K562 (cell line): ENCODE data around the gene B3GAT3. TPM values are rescaled to one million over a fixed set of nuclear protein-coding genes. Genes with fewer than 3 reads are reported as not detected.

Source experiments
- LEF1 ChIP-seq: fragments of 450-650 bp; IDR thresholded peaks from 2 replicates; pipeline ENCODE4 v1.6.1; 2016; ENCODE audit warnings: mild to moderate bottlenecking
- MTA3 ChIP-seq: fragments of 450-650 bp; formaldehyde crosslinking; IDR thresholded peaks from 2 replicates; pipeline ENCODE4 v1.6.1; 2017; ENCODE audit warnings: mild to moderate bottlenecking, borderline replicate concordance
- NFATC3 ChIP-seq: fragments of 450-650 bp; IDR thresholded peaks from 2 replicates; pipeline ENCODE4 v1.6.1; 2017; ENCODE audit warnings: mild to moderate bottlenecking
- NFE2 ChIP-seq: IDR thresholded peaks from 2 replicates; pipeline ENCODE4 v1.6.1; 2014; ENCODE audit warnings: antibody characterized with exemption, low read depth
- NFRKB ChIP-seq: fragments of 450-650 bp; IDR thresholded peaks from 2 replicates; pipeline ENCODE4 v1.6.1; 2016; ENCODE audit warnings: low read depth
- THRAP3 ChIP-seq: fragments of 450-650 bp; IDR thresholded peaks from 2 replicates; pipeline ENCODE4 v1.6.1; 2016; ENCODE audit warnings: mild to moderate bottlenecking, inconsistent platforms, borderline replicate concordance
- TRIM28 ChIP-seq: fragments of 450-650 bp; IDR thresholded peaks from 2 replicates; pipeline ENCODE4 v1.6.1; 2017
- ZNF121 ChIP-seq: sonication (generic); formaldehyde crosslinking; conservative IDR thresholded peaks from 2 replicates; pipeline ENCODE4 v1.8.0; 2022; ENCODE audit warnings: missing genetic modification reagents
- ZNF282 ChIP-seq: sonication (generic); formaldehyde crosslinking; IDR thresholded peaks from 2 replicates; pipeline ENCODE4 v1.8.1; 2023; ENCODE audit warnings: missing genetic modification reagents
- ZNF589 ChIP-seq: fragments of 200-800 bp; sonication (Bioruptor generic); IDR thresholded peaks from 2 replicates; pipeline ENCODE4 v1.6.1; 2016; ENCODE audit warnings: low read depth, missing genetic modification characterization, missing compliant biosample characterization
- ZNF668 ChIP-seq: fragments of 250-450 bp; sonication (Bioruptor Pico); IDR thresholded peaks from 2 replicates; pipeline ENCODE4 v1.8.0; 2022; ENCODE audit warnings: mild to moderate bottlenecking, inconsistent platforms
- ZZZ3 ChIP-seq: fragments of 450-650 bp; IDR thresholded peaks from 2 replicates; pipeline ENCODE4 v1.6.1; 2016; ENCODE audit warnings: antibody characterized with exemption, mild to moderate bottlenecking, moderate library complexity
- polyA plus RNA-seq, 8 experiments: library from polyadenylated mRNA; depleted of rRNA in 4 of 8; stranded (reverse) in 5 of 8; unstranded in 3 of 8; fragments of >200 nt; fragmentation: Nextera tagmentation in 2 of 8; fragmentation: Illumina TruSeq in 1 of 8; extraction: Ambion mirVana in 2 of 8; extraction: Trizol in 1 of 8; gene quantifications; 2 replicates each; pipeline versions ENCODE4 v1.2.1 to v1.2.3, GENCODE V29; 2011 to 2014; ENCODE audit warnings: inconsistent platforms in 1 of 8, missing spikeins in 1 of 8
- total RNA-seq, 7 experiments: library from RNA; depleted of rRNA in 6 of 7; stranded (reverse); fragments of >200 nt in 6 of 7; fragmentation: Illumina TruSeq in 2 of 7; extraction: Trizol in 2 of 7; gene quantifications; 2 replicates each; pipeline versions ENCODE4 v1.2.1 to v1.2.3, GENCODE V29; 2011 to 2021; ENCODE audit warnings: low replicate concordance in 1 of 7
- TF ChIP-seq, protein P1 (sequence below): fragments of 450-650 bp; IDR thresholded peaks from 2 replicates; pipeline ENCODE4 v1.6.1; 2018; ENCODE audit not compliant: partially characterized antibody
- TF ChIP-seq, protein P2 (sequence below): sonication (generic); formaldehyde crosslinking; IDR thresholded peaks from 2 replicates; pipeline ENCODE4 v1.8.0; 2022; ENCODE audit warnings: mild to moderate bottlenecking, missing genetic modification reagents
- TF ChIP-seq, protein P3 (sequence below), 3 experiments: fragments of 200-800 bp in 1 of 3; sonication (Bioruptor generic) in 1 of 3; sonication (generic) in 1 of 3; formaldehyde crosslinking in 1 of 3; IDR thresholded peaks; 2 replicates each; pipeline versions ENCODE4 v1.6.1 to v1.8.0; 2016 to 2022; ENCODE audit warnings: mild to moderate bottlenecking in 2 of 3, missing compliant biosample characterization in 2 of 3, missing genetic modification characterization in 2 of 3, missing genetic modification reagents in 1 of 3
- TF ChIP-seq, protein P4 (sequence below): sonication (generic); formaldehyde crosslinking; IDR thresholded peaks from 2 replicates; pipeline ENCODE4 v1.8.1; 2023; ENCODE audit warnings: mild to moderate bottlenecking, missing genetic modification reagents

The B3GAT3 gene
- total and polyA plus RNA-seq, 9 of the 15 experiments (the other 6 are each of a cell fraction or from before 2014, with no cell fraction given) = 0.30 to 64.0 (median 21.4) TPM

DNA sequence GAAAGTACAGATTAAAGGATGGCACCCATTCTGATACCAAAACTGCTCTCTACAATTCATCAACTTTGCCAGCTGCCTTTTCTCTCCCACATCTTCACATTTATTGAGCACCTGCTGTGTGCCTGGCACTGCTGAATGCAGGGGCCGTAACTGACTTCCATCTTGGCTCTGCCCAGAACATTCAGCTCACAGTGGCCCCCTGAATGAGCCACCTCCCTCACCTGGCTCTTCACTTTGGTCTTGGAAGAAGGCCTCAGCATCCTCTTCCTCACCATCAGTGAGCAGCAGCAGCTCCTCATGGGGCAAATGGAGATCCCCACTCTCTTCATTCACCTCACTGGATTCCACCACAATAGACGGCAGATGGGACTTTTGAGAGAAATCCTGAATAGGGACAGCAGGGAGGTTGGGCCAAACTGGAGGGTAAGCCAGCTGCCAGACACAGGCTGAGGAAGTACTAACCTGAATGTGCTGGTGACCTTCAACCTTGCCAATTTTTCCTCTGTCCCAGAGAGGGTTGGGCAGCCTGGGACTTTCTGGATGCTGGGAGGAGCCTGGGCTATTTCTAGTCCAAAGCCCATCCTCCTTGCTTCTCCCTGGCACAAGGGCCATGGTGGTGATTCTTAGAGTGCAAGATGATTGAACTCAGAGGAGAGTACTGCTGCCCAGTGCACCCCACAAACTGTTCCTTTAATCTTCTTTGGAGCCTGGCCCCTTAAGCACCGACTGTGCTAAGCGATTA is 47.8 kb upstream of the B3GAT3 start (continued):
- TF ChIP-seq, protein P1, sequence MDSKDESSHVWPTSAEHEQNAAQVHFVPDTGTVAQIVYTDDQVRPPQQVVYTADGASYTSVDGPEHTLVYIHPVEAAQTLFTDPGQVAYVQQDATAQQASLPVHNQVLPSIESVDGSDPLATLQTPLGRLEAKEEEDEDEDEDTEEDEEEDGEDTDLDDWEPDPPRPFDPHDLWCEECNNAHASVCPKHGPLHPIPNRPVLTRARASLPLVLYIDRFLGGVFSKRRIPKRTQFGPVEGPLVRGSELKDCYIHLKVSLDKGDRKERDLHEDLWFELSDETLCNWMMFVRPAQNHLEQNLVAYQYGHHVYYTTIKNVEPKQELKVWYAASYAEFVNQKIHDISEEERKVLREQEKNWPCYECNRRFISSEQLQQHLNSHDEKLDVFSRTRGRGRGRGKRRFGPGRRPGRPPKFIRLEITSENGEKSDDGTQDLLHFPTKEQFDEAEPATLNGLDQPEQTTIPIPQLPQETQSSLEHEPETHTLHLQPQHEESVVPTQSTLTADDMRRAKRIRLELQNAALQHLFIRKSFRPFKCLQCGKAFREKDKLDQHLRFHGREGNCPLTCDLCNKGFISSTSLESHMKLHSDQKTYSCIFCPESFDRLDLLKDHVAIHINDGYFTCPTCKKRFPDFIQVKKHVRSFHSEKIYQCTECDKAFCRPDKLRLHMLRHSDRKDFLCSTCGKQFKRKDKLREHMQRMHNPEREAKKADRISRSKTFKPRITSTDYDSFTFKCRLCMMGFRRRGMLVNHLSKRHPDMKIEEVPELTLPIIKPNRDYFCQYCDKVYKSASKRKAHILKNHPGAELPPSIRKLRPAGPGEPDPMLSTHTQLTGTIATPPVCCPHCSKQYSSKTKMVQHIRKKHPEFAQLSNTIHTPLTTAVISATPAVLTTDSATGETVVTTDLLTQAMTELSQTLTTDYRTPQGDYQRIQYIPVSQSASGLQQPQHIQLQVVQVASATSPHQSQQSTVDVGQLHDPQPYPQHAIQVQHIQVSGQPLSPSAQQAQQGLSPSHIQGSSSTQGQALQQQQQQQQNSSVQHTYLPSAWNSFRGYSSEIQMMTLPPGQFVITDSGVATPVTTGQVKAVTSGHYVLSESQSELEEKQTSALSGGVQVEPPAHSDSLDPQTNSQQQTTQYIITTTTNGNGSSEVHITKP = peak; percentile 15
- TF ChIP-seq NFRKB = no peak
- TF ChIP-seq NFATC3 = no peak
- TF ChIP-seq ZNF282 (CRISPR knock-in tag) = no peak
- TF ChIP-seq, protein P2, sequence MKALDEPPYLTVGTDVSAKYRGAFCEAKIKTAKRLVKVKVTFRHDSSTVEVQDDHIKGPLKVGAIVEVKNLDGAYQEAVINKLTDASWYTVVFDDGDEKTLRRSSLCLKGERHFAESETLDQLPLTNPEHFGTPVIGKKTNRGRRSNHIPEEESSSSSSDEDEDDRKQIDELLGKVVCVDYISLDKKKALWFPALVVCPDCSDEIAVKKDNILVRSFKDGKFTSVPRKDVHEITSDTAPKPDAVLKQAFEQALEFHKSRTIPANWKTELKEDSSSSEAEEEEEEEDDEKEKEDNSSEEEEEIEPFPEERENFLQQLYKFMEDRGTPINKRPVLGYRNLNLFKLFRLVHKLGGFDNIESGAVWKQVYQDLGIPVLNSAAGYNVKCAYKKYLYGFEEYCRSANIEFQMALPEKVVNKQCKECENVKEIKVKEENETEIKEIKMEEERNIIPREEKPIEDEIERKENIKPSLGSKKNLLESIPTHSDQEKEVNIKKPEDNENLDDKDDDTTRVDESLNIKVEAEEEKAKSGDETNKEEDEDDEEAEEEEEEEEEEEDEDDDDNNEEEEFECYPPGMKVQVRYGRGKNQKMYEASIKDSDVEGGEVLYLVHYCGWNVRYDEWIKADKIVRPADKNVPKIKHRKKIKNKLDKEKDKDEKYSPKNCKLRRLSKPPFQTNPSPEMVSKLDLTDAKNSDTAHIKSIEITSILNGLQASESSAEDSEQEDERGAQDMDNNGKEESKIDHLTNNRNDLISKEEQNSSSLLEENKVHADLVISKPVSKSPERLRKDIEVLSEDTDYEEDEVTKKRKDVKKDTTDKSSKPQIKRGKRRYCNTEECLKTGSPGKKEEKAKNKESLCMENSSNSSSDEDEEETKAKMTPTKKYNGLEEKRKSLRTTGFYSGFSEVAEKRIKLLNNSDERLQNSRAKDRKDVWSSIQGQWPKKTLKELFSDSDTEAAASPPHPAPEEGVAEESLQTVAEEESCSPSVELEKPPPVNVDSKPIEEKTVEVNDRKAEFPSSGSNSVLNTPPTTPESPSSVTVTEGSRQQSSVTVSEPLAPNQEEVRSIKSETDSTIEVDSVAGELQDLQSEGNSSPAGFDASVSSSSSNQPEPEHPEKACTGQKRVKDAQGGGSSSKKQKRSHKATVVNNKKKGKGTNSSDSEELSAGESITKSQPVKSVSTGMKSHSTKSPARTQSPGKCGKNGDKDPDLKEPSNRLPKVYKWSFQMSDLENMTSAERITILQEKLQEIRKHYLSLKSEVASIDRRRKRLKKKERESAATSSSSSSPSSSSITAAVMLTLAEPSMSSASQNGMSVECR (CRISPR knock-in tag) = 0 out of 2 replicates have a peak, but pooled peaks have one; percentile 28
- TF ChIP-seq, protein P3, sequence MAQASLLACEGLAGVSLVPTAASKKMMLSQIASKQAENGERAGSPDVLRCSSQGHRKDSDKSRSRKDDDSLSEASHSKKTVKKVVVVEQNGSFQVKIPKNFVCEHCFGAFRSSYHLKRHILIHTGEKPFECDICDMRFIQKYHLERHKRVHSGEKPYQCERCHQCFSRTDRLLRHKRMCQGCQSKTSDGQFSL (CRISPR knock-in tag; IDR thresholded peaks at IDR 0.05) = no peak
- TF ChIP-seq, protein P3 (tag; IDR thresholded peaks at IDR 0.05) = 0 out of 4 replicates have a peak, but pooled peaks of 1 of the 2 experiments have one; percentile 39
- no peak for TF ChIP-seq ZNF121
- TF ChIP-seq MTA3 = peak; percentile 12; the same call in 1 of the 2 replicates
- 0 out of 2 replicates have a peak, but pooled peaks have one; percentile 32 for TF ChIP-seq ZNF589 (CRISPR knock-in tag)
- TF ChIP-seq TRIM28 = no peak
- TF ChIP-seq LEF1 = 0 out of 2 replicates have a peak, but pooled peaks have one; percentile 4
- no peak for TF ChIP-seq ZNF668 (CRISPR knock-in tag)
- TF ChIP-seq THRAP3 = no peak
- TF ChIP-seq, protein P4, sequence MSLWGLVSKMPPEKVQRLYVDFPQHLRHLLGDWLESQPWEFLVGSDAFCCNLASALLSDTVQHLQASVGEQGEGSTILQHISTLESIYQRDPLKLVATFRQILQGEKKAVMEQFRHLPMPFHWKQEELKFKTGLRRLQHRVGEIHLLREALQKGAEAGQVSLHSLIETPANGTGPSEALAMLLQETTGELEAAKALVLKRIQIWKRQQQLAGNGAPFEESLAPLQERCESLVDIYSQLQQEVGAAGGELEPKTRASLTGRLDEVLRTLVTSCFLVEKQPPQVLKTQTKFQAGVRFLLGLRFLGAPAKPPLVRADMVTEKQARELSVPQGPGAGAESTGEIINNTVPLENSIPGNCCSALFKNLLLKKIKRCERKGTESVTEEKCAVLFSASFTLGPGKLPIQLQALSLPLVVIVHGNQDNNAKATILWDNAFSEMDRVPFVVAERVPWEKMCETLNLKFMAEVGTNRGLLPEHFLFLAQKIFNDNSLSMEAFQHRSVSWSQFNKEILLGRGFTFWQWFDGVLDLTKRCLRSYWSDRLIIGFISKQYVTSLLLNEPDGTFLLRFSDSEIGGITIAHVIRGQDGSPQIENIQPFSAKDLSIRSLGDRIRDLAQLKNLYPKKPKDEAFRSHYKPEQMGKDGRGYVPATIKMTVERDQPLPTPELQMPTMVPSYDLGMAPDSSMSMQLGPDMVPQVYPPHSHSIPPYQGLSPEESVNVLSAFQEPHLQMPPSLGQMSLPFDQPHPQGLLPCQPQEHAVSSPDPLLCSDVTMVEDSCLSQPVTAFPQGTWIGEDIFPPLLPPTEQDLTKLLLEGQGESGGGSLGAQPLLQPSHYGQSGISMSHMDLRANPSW (CRISPR knock-in tag) = no peak
- TF ChIP-seq NFE2 = no peak
- TF ChIP-seq ZZZ3 = no peak
